ENCODE measurements around the gene SCGB1D1.

GRCh38 chr11:62182147-62182891 lies 7.7 kb upstream of the SCGB1D1 start:
- TF ChIP-seq TARDBP (IDR thresholded peaks at IDR 0.05) (no peak), ZNF384 (IDR thresholded peaks at IDR 0.05) (no peak), SP1 (IDR thresholded peaks at IDR 0.05) (no peak), BHLHE40 (IDR thresholded peaks at IDR 0.05; ENCODE audit: borderline replicate concordance) (no peak), NFRKB (IDR thresholded peaks at IDR 0.05) (no peak), L3MBTL2 (conservative IDR thresholded peaks at IDR 0.05) (no peak), ELF4 (IDR thresholded peaks at IDR 0.05) (no peak)

All from HEK293T (cell line).